Superior temporal gyrus (tissue), 1 donor: ENCODE data around the gene LRRC7.
"Not testable (repeated sequence)": the region's sequence is repeated elsewhere in the genome, so short reads cannot be mapped to it uniquely, and the experiment has no call there.

Experiments used
- DNase-seq: peaks from one replicate; pipeline ENCODE4 v3.0.0-alpha.2; 2016; ENCODE audit errors: extremely low spot score

Gene LRRC7

DNA sequence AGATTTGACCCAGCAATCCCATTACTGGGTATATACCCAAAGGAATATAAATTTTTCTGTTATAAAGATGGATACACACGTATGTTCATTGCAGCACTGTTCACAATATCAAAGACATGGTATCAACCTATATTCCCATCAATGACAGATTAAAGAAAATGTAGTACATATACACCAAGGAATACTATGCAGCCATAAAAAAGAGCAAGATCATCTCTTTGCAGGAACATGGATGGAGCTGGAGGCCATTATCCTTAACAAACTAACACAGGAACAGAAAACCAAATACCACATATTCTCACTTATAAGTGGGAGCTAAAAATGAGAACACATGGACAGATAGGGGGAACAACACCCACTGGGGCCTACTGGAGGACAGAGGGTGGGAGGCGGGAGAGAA, 394.7 kb downstream of the LRRC7 start:
- not testable (repeated sequence) for DNase-seq

DNA sequence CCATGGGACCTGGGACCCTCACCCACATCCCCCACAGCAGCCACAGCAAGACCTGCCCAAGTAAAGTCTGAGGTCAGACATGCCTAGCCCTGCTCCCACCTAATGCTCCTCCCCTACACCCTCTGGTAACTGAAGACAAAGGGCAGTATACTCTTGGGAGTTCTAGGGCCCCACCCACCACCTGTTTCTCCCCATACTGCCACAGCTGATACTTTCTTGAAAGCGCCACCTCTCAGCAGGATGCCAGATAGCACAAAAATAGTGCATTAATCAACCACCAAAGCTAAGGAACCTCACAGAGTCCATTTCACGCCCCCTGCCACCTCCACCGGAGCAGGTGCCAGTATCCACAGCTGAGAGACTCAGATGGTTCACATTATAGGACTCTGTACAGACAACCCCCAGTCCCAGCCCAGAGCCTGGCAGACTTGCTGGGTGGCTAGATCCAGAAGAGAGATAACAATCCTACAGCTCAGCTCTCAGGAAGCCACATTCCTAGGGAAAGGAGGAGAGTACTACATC, 399.6 kb downstream of the LRRC7 start:
- no peak for DNase-seq

DNA sequence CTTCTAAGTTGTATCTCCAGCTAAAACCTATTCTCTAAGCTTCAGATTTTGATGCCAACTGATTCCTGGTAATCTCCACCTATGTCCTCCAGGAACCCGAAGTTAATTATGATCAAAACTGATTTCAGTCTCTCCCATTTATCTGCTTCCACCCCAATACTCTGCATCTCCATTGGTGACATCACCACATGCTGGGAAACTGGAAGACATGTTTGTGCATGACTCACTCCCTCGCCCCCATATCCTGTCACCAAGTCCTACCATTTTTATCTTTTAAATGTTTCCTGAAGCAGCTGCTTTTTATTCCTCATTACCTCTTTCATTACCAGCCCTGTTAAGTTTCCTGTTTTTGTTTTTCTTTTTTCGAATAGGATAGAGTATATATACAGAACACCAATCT, 409.2 kb downstream of the LRRC7 start:
- peak; percentile 36 for DNase-seq

- DNase-seq: peak; percentile 62
Measured at GRCh38 chr1:69982992-69983391, 415.3 kb downstream of the LRRC7 start.

DNA sequence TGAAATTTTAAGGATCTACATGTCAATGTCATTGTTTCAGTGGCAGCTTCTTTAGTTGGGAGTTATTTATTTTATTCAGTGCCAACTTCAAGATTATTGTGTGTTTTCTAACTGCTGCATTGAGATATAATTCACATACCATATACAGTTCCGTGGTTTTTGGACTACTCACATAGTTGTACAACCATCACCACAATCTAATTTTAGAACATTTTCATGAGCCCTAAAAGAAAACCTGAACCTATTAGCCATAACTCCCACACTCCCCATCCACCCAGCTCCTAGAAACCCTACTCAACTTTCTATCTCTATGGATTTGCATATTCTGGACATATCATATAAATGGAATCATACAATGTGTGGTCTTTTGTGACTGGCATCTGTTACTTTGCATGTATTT, 417.7 kb downstream of the LRRC7 start:
- no peak for DNase-seq

- DNase-seq: no peak
Measured at GRCh38 chr1:69985901-69986439, 418.2 kb downstream of the LRRC7 start.

- no peak for DNase-seq
Measured at GRCh38 chr1:69987881-69988280, 420.2 kb downstream of the LRRC7 start.

GRCh38 chr1:69991644-69992043, 423.9 kb downstream of the LRRC7 start:
- no peak for DNase-seq

DNA sequence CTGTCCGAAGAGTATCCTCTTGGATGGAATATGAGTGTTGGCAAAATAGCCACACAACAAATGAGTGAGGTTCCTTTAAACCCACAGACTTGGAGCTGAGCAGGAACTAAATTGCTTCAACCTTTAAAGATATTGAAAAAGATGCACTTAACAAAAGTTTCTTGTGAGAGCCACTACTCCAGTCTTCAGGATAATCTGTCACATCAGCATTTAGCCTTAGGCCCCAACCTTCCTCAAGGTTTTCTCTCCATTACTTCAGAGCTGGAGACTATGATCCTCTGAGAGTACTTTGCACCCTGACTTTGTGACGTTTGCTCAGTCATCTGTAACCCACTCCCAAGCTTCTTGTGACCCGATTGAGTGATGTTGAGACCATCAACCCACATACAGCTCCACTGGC, 424.9 kb downstream of the LRRC7 start:
- no peak for DNase-seq

DNA sequence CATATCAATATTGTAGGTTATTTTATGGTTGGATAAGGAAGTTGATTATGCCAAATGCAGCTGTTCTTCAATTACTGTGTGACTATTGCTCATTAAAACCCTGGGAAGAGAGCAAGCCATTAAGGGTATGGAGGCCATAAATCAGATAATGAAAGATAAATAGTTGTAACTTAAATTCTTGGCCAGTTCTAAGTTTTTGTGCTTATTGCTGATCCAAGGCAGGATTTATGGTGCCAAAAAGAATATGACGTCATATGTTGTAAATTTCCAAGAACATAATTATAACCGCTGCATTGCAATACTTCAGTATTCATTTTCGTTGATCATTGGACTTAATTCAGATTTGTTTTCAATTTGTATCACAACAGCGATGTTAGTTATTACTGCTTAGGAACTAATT, 426.1 kb downstream of the LRRC7 start:
- no peak for DNase-seq

- DNase-seq: no peak
Measured at GRCh38 chr1:69994241-69994640, 426.5 kb downstream of the LRRC7 start.

DNA sequence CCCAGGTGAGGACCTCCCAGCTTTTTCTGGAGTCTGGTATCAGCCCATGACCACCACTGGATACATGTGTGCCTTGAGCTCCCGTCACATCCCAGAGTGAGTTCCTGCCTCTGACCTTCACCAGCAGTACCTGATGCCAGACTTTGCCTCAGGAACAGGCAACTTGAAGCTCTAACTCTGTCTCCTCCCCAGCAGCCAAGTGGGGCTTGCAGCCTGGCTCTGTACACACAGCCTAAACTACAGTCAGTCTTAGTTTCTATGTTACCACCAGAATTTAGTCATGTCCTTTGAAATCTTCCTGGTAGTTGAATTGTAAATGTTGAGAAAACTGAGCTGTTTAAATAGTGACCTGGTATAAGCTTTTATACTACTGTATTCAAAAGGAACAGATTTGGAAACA, 431.1 kb downstream of the LRRC7 start:
- DNase-seq: no peak

DNA sequence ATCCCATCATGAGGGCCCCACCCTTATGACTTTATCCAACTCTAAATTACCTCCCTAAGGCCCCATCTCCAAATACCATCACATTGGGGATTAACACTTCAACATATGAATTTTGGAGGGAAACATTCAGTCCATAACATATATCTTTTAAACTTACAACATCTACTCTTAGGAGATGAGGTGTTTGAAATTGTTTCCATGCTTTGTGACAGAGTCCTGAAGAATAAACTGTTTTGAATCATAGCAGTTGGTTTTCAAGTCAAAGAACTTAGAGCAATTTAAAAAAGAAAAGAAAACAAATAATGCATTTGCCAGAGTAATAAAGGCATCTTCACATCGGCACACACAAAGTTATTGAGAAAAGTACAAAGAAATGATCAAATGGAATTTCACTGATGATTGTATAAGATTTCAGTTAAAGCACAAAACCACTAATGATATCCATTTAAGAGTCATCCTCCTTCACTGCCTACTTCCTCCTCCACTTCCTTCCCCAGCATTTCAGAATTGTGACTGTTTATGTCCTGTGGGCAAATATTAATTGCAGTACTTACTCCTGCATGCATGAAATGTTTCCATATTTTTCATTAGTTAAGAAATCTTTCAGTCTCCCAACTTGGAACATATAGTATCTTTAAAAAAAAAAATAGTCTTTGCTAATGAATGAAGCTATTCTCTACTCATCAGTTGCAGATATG, 435.6 kb downstream of the LRRC7 start:
- no peak for DNase-seq

DNA sequence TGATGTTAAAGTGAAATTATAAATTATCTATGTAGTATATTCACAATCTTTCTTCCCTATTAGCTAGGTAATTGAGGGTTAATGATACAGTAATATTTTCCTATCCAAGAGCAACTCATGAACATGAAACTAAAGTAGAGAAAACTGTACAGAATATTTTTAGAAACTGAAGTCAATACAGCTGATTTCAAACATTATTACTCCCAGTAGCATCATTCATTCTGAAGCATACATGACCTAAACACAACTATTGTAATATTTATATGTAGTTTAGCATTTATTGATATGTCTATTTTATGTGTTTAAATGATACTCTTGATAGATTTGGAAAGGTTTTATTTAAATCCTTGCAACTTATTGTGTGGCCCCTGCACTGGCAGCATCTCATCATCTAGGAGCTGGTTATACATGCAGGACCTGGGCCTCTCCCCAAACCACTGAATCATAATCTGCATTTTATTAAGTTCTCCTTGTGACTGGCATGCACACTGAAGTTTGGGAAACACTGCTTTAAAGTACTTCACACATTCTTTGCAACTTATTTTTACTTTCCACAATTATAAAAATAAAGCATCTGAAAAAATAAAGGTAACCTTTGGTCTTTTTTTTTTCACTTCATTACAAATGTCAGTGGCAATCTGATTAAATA, 437.8 kb downstream of the LRRC7 start:
- DNase-seq: no peak

GRCh38 chr1:70008660-70009059, 440.9 kb downstream of the LRRC7 start:
- DNase-seq: no peak

DNA sequence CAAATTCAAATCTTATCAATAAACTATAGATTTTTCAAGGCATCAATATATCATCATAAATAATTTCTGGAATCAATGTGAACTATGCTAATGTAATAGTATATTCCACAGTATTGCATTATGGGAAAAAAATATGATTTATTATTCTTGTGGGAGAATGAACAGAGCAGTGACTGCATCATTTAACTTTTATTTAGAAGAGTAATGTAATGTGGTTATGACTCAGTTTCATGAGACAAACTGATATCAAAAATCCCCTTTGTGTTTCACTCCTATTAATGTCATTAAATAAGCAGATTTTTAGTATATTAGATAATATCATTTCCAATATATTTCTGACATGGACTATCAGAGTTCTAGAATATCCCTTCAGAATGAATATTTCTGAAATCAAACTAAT, 450.0 kb downstream of the LRRC7 start:
- no peak for DNase-seq

- DNase-seq: no peak
Measured at GRCh38 chr1:70024272-70024671, 456.6 kb downstream of the LRRC7 start.

DNA sequence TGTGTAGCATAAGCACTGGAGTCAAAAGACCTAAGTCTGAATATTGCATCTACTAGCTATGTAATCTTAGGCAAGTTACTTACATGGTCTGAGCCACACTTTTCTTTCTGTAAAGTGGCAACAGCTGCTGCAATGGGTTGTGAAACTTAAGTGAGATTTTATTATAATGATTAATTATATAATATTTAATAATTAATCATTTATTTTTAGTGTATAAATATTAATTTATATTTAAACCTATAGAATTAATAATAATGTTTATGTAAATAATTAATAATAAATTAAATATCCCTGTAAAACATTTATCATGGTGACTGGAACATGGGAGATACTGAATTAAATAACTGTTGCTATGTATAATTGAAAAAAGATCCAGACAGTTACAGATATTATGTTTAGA, 457.3 kb downstream of the LRRC7 start:
- DNase-seq: no peak

- no peak for DNase-seq
Measured at GRCh38 chr1:70025846-70026245, 458.1 kb downstream of the LRRC7 start.

- no peak for DNase-seq
Measured at GRCh38 chr1:70033266-70033873, 465.6 kb downstream of the LRRC7 start.

GRCh38 chr1:70033936-70034335, 466.2 kb downstream of the LRRC7 start:
- no peak for DNase-seq

GRCh38 chr1:70034403-70034802, 466.7 kb downstream of the LRRC7 start:
- DNase-seq: peak; percentile 24

GRCh38 chr1:70038025-70038424, 470.3 kb downstream of the LRRC7 start:
- DNase-seq: no peak
